OCI-LY7 (cell line): ENCODE measurements around the gene COL28A1. TPM values are rescaled to one million over a fixed set of nuclear protein-coding genes. Genes with fewer than 3 reads are reported as not detected.

Experiments
- BruUV-seq: library from RNA; stranded (reverse); fragments of 400-500 nt; replicated peaks from 2 replicates; lab custom pipeline; 2021; lab: Mats Ljungman, UMichigan
- CTCF ChIA-PET: fragments of 300-600 bp; sonication (Branson Sonifier 250); formaldehyde crosslinking; loops from one replicate; lab custom pipeline; 2022; ENCODE audit warnings: antibody characterized with exemption; ENCODE audit not compliant: unreplicated experiment; lab: Charles Lee
- POLR2A ChIA-PET: fragments of 300-600 bp; sonication (Branson Sonifier 250); formaldehyde crosslinking; loops from one replicate; lab custom pipeline; 2022; ENCODE audit warnings: antibody characterized with exemption; lab: Charles Lee
- DNase-seq: peaks from one replicate; pipeline ENCODE4 v3.0.0-alpha.2; 2015; ENCODE audit warnings: low spot score
- H2AFZ ChIP-seq: fragments of 200-600 bp; sonication (generic), shearing (Covaris generic); 2 replicates; pipeline ENCODE4 v1.6.1; 2014; ENCODE audit warnings: mild to moderate bottlenecking, antibody characterized with exemption, low read length, moderate library complexity
- H3K27ac ChIP-seq: fragments of 200-600 bp; sonication (generic); 2 replicates; pipeline ENCODE4 v1.5.1; 2014; ENCODE audit warnings: mixed run types, low read depth, mild to moderate bottlenecking, moderate library complexity, low read length, inconsistent platforms; ENCODE audit not compliant: poor library complexity, severe bottlenecking
- H3K36me3 ChIP-seq: fragments of 200-600 bp; sonication (generic); 2 replicates; pipeline ENCODE4 v1.6.1; 2014; ENCODE audit warnings: mild to moderate bottlenecking, antibody characterized with exemption, low read length, moderate library complexity, mixed read lengths; ENCODE audit not compliant: insufficient read depth
- H3K4me1 ChIP-seq: fragments of 200-600 bp; sonication (generic); 2 replicates; pipeline ENCODE4 v1.5.1; 2014; ENCODE audit warnings: mild to moderate bottlenecking, low read length; ENCODE audit not compliant: insufficient read depth, poor library complexity, severe bottlenecking
- H3K4me2 ChIP-seq: fragments of 200-600 bp; sonication (generic); 2 replicates; pipeline ENCODE4 v1.6.1; 2014; ENCODE audit warnings: mild to moderate bottlenecking, low read length
- H3K4me3 ChIP-seq: fragments of 200-600 bp; sonication (generic); 2 replicates; pipeline ENCODE4 v1.5.1; 2014; ENCODE audit warnings: mild to moderate bottlenecking, low read depth, low read length; ENCODE audit not compliant: poor library complexity, severe bottlenecking
- H3K79me2 ChIP-seq: fragments of 200-600 bp; sonication (generic); 2 replicates; pipeline ENCODE4 v1.6.1; 2016; ENCODE audit warnings: low read depth, mild to moderate bottlenecking, low read length, moderate library complexity, mixed read lengths; ENCODE audit not compliant: insufficient read depth
- H3K9me2 ChIP-seq: fragments of 200-600 bp; sonication (generic); 2 replicates; pipeline ENCODE4 v1.6.1; 2016; ENCODE audit warnings: mild to moderate bottlenecking, low read length, mixed read lengths; ENCODE audit not compliant: insufficient read depth
- H3K9me3 ChIP-seq: fragments of 200-600 bp; sonication (generic); 2 replicates; pipeline ENCODE4 v1.6.1; 2014; ENCODE audit warnings: mild to moderate bottlenecking, mixed run types, low read length, mixed read lengths
- H4K20me1 ChIP-seq: fragments of 200-600 bp; sonication (generic); 2 replicates; pipeline ENCODE4 v1.6.1; 2014; ENCODE audit warnings: mild to moderate bottlenecking, antibody characterized with exemption, low read length, moderate library complexity, mixed read lengths; ENCODE audit not compliant: insufficient read depth
- CTCF ChIP-seq: fragments of 200-600 bp; sonication (generic); conservative IDR thresholded peaks from 2 replicates; pipeline ENCODE4 v1.5.1; 2014; ENCODE audit warnings: mild to moderate bottlenecking, antibody characterized with exemption, low read length, moderate library complexity, mixed read lengths
- EZH2phosphoT487 ChIP-seq: fragments of 200-600 bp; sonication (generic); IDR thresholded peaks from 2 replicates; pipeline ENCODE4 v1.6.1; 2018; ENCODE audit warnings: low read depth, borderline replicate concordance, mild to moderate bottlenecking, mixed run types, antibody characterized with exemption, low read length, moderate library complexity, mixed read lengths
- intact Hi-C: fragments of 100-400 bp; cut with micrococcal nuclease; formaldehyde crosslinking; loops from one replicate; pipeline ENCODE4 v1.10.0; 2022; ENCODE audit not compliant: unreplicated experiment
- total RNA-seq, 2 experiments: library from RNA; depleted of rRNA in 1 of 2; stranded (reverse); fragments of >200 nt in 1 of 2; shearing (Covaris generic) in 1 of 2; gene quantifications; 2 replicates each; pipeline ENCODE4 v1.2.3, GENCODE V29; 2014 to 2022

COL28A1 gene
- total RNA-seq, 2 experiments from 2014 or later = not detected

GRCh38 chr7:7519056-7519455, 16.6 kb downstream of the COL28A1 start:
- no peak overlapping the region for H3K4me3 ChIP-seq
- ChIA-PET CTCF (no interaction called here), POLR2A (no interaction called here)
- H3K4me1 ChIP-seq = no peaks in the 10 kb centered on the region
- no peaks in the 10 kb centered on the region for H3K9me2 ChIP-seq
- H3K9me3 ChIP-seq = no peaks in the 10 kb centered on the region
- no peak overlapping the region for H3K27ac ChIP-seq
- intact Hi-C loops = no loop called here
- no peak overlapping the region for H2AFZ ChIP-seq
- TF ChIP-seq CTCF (no peak), EZH2phosphoT487 (no peak)
- no peak for DNase-seq
- no TSS peak for BruUV-seq
- no peaks in the 10 kb centered on the region for H4K20me1 ChIP-seq
- no peaks in the 10 kb centered on the region for H3K36me3 ChIP-seq
- H3K4me2 ChIP-seq = no peak overlapping the region
- H3K79me2 ChIP-seq = no peaks in the 10 kb centered on the region

- no peaks in the 10 kb centered on the region for H3K9me2 ChIP-seq
- no peak overlapping the region for H2AFZ ChIP-seq
- no peaks in the 10 kb centered on the region for H3K36me3 ChIP-seq
- POLR2A ChIA-PET = interaction anchor here (0.6 kb wide), 3 partner anchors 11 to 767 kb away, joined by 3 to 4 read pairs (median 3); no protein-coding TSS in a partner anchor
- no peak overlapping the region for H3K27ac ChIP-seq
- CTCF ChIA-PET = no interaction called here
- no peaks in the 10 kb centered on the region for H4K20me1 ChIP-seq
- no peaks in the 10 kb centered on the region for H3K4me1 ChIP-seq
- no peak for DNase-seq
- no peak overlapping the region for H3K4me2 ChIP-seq
- no peaks in the 10 kb centered on the region for H3K79me2 ChIP-seq
- no TSS peak for BruUV-seq
- TF ChIP-seq CTCF = no peak
- TF ChIP-seq EZH2phosphoT487 = no peak
- intact Hi-C loops = no loop called here
- H3K4me3 ChIP-seq = no peak overlapping the region
- H3K9me3 ChIP-seq = no peaks in the 10 kb centered on the region
Observed at GRCh38 chr7:7517754-7518153, 17.9 kb downstream of the COL28A1 start.

GRCh38 chr7:7516662-7517061, 19.0 kb downstream of the COL28A1 start:
- ChIA-PET CTCF (no interaction called here), POLR2A (interaction anchor here (0.6 kb wide), 1 partner anchor 86 kb away, joined by 3 read pairs; no protein-coding TSS in a partner anchor)
- no peak for DNase-seq

More at GRCh38 chr7:7516662-7517061, 19.0 kb downstream of the COL28A1 start:
- no peaks in the 10 kb centered on the region for H3K9me2 ChIP-seq
- H4K20me1 ChIP-seq = no peaks in the 10 kb centered on the region
- no peak overlapping the region for H2AFZ ChIP-seq
- H3K36me3 ChIP-seq = no peaks in the 10 kb centered on the region
- no peaks in the 10 kb centered on the region for H3K9me3 ChIP-seq
- no peak for TF ChIP-seq EZH2phosphoT487
- no peak for TF ChIP-seq CTCF
- intact Hi-C loops = no loop called here
- no peak overlapping the region for H3K4me2 ChIP-seq
- no peaks in the 10 kb centered on the region for H3K79me2 ChIP-seq
- no TSS peak for BruUV-seq
- no peak overlapping the region for H3K27ac ChIP-seq
- H3K4me1 ChIP-seq = no peaks in the 10 kb centered on the region
- no peak overlapping the region for H3K4me3 ChIP-seq
